DOHH2 (cell line): ENCODE measurements around the gene ALG9.
A peak's percentile ranks its signal among the peaks of the same experiment; 100 is the strongest.

Source experiments
- H3F3A ChIP-seq: fragments of 200-600 bp; sonication (generic), shearing (Covaris generic); 2 replicates; pipeline ENCODE4 v1.6.0; 2016; ENCODE audit warnings: antibody characterized with exemption, mild to moderate bottlenecking; ENCODE audit not compliant: control insufficient read depth, insufficient read depth
- H3K27ac ChIP-seq: fragments of 200-600 bp; sonication (generic); 2 replicates; pipeline ENCODE4 v1.5.1; 2014; ENCODE audit warnings: low read depth, mild to moderate bottlenecking, low read length, moderate library complexity
- H3K27me3 ChIP-seq: fragments of 200-600 bp; sonication (generic); 2 replicates; pipeline ENCODE4 v1.6.1; 2014; ENCODE audit warnings: mild to moderate bottlenecking, low read length, mixed read lengths; ENCODE audit not compliant: control insufficient read depth
- H3K36me3 ChIP-seq: fragments of 200-600 bp; sonication (generic); 2 replicates; pipeline ENCODE4 v1.6.1; 2014; ENCODE audit warnings: mild to moderate bottlenecking, low read length, moderate library complexity, mixed read lengths; ENCODE audit not compliant: control insufficient read depth
- H3K4me1 ChIP-seq: fragments of 200-600 bp; sonication (generic); 2 replicates; pipeline ENCODE4 v1.6.1; 2014; ENCODE audit warnings: mild to moderate bottlenecking, low read length, mixed read lengths; ENCODE audit not compliant: control insufficient read depth
- H3K4me2 ChIP-seq: fragments of 200-600 bp; sonication (generic); 2 replicates; pipeline ENCODE4 v1.6.0; 2014; ENCODE audit warnings: mild to moderate bottlenecking, low read length, moderate library complexity
- H3K4me3 ChIP-seq: fragments of 200-600 bp; sonication (generic); 2 replicates; pipeline ENCODE4 v1.5.1; 2014; ENCODE audit warnings: mild to moderate bottlenecking, low read length, mixed read lengths
- H3K79me2 ChIP-seq: fragments of 200-600 bp; sonication (generic); 2 replicates; pipeline ENCODE4 v1.6.1; 2014; ENCODE audit warnings: mild to moderate bottlenecking, low read length, mixed read lengths; ENCODE audit not compliant: control insufficient read depth
- H3K9me2 ChIP-seq: fragments of 200-600 bp; sonication (generic); replicated peaks from 2 replicates; pipeline ENCODE4 v1.6.1; 2014; ENCODE audit warnings: mild to moderate bottlenecking, low read length, mixed read lengths; ENCODE audit not compliant: control insufficient read depth
- H3K9me3 ChIP-seq: fragments of 200-600 bp; sonication (generic); 2 replicates; pipeline ENCODE4 v1.6.1; 2014; ENCODE audit warnings: antibody characterized with exemption, low read length, mixed read lengths; ENCODE audit not compliant: control insufficient read depth, insufficient read depth
- H4K20me1 ChIP-seq: fragments of 200-600 bp; sonication (generic); 2 replicates; pipeline ENCODE4 v1.6.0; 2014; ENCODE audit warnings: low read depth, mild to moderate bottlenecking, antibody characterized with exemption, low read length, moderate library complexity; ENCODE audit not compliant: control insufficient read depth, insufficient read depth
- EZH2phosphoT487 ChIP-seq: fragments of 200-600 bp; sonication (generic); IDR thresholded peaks from 2 replicates; pipeline ENCODE4 v1.6.1; 2017; ENCODE audit warnings: borderline replicate concordance, mild to moderate bottlenecking, antibody characterized with exemption, low read length, moderate library complexity, mixed read lengths
- TF ChIP-seq, protein P1 (sequence below): fragments of 200-600 bp; sonication (generic); IDR thresholded peaks from one replicate; pipeline ENCODE4 v1.5.1; 2014; ENCODE audit warnings: antibody characterized with exemption, mild to moderate bottlenecking, low read depth, low read length; ENCODE audit not compliant: poor library complexity, severe bottlenecking

The ALG9 gene, protein sequence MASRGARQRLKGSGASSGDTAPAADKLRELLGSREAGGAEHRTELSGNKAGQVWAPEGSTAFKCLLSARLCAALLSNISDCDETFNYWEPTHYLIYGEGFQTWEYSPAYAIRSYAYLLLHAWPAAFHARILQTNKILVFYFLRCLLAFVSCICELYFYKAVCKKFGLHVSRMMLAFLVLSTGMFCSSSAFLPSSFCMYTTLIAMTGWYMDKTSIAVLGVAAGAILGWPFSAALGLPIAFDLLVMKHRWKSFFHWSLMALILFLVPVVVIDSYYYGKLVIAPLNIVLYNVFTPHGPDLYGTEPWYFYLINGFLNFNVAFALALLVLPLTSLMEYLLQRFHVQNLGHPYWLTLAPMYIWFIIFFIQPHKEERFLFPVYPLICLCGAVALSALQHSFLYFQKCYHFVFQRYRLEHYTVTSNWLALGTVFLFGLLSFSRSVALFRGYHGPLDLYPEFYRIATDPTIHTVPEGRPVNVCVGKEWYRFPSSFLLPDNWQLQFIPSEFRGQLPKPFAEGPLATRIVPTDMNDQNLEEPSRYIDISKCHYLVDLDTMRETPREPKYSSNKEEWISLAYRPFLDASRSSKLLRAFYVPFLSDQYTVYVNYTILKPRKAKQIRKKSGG

DNA sequence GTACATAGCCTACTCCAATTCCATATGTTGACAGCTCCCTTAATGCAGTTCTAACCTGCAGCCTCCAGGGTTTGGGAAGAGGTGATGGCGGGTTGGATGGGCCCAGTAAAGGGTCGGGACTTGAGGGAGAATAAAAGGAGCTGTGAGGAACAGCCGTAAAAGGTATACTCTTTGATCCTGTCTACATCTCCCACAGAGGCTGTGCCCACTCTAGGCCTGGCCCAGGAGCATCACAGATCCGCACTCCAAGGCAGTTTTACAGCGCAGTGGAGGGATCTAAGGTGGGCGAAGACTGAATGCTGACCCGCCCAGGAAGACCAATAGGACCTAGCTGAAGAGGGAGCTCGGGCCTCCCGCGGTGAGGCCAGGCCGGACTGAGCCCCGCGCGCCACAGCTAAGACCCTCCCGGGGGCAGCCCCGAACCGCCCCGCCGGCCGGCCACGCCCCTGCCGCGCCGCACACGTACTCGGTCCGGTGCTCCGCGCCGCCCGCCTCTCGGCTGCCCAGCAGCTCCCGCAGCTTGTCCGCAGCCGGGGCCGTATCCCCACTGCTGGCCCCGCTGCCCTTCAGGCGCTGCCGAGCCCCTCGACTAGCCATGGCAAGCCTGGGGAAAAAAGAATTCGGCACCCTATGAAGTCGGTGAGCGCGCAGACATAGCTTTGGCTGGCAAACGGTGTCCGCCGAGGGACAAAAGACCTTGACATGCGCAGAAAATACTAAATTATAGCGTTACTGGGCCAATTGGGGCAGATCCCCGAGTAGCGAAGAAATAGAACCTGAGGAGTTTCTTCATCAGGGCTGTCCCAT lies at the start of gene ALG9:
ALG9 (minus strand) TSS at position 696 of the 807 bp plus-strand sequence; CDS start at position 597, 99 bp downstream.
- H3F3A ChIP-seq = peaks cover 8% of the 10 kb centered on the region
- H3K36me3 ChIP-seq = peaks cover 40% of the 10 kb centered on the region
- H4K20me1 ChIP-seq = no peaks in the 10 kb centered on the region
- no peak for TF ChIP-seq EZH2phosphoT487
- TF ChIP-seq, protein P1, sequence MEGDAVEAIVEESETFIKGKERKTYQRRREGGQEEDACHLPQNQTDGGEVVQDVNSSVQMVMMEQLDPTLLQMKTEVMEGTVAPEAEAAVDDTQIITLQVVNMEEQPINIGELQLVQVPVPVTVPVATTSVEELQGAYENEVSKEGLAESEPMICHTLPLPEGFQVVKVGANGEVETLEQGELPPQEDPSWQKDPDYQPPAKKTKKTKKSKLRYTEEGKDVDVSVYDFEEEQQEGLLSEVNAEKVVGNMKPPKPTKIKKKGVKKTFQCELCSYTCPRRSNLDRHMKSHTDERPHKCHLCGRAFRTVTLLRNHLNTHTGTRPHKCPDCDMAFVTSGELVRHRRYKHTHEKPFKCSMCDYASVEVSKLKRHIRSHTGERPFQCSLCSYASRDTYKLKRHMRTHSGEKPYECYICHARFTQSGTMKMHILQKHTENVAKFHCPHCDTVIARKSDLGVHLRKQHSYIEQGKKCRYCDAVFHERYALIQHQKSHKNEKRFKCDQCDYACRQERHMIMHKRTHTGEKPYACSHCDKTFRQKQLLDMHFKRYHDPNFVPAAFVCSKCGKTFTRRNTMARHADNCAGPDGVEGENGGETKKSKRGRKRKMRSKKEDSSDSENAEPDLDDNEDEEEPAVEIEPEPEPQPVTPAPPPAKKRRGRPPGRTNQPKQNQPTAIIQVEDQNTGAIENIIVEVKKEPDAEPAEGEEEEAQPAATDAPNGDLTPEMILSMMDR = peak; percentile 24
- peak within 1 kb of the TSS; percentile 95 for H3K4me3 ChIP-seq
- peak within 1 kb of the TSS; percentile 40 for H3K27ac ChIP-seq
- peak within 1 kb of the TSS; percentile 79 for H3K4me2 ChIP-seq
- H3K9me3 ChIP-seq = no peaks in the 10 kb centered on the region
- H3K27me3 ChIP-seq = no peaks in the 10 kb centered on the region
- H3K4me1 ChIP-seq = peaks cover 14% of the 10 kb centered on the region
- peaks cover 19% of the 10 kb centered on the region for H3K79me2 ChIP-seq
- no peaks in the 10 kb centered on the region for H3K9me2 ChIP-seq

DNA sequence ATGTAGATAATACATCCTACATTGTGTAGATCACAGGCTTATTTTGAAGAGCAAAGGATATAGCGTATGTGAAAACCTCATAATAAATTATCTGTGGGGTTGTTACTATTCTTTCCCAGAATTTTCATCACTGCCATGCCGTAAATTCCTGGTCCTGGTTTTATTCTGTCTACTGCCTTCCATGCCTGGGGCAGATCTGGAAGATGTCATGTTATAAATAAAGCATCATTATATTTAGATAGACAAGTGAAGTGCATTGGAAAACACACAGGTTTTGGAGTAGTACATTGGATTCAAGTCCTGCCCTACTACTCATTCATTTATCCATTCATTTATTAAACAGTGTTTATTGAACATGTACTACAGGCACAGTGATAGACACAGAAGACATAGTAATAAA lies 49.5 kb upstream of the ALG9 start:
- H3K4me2 ChIP-seq = no peak overlapping the region

DNA sequence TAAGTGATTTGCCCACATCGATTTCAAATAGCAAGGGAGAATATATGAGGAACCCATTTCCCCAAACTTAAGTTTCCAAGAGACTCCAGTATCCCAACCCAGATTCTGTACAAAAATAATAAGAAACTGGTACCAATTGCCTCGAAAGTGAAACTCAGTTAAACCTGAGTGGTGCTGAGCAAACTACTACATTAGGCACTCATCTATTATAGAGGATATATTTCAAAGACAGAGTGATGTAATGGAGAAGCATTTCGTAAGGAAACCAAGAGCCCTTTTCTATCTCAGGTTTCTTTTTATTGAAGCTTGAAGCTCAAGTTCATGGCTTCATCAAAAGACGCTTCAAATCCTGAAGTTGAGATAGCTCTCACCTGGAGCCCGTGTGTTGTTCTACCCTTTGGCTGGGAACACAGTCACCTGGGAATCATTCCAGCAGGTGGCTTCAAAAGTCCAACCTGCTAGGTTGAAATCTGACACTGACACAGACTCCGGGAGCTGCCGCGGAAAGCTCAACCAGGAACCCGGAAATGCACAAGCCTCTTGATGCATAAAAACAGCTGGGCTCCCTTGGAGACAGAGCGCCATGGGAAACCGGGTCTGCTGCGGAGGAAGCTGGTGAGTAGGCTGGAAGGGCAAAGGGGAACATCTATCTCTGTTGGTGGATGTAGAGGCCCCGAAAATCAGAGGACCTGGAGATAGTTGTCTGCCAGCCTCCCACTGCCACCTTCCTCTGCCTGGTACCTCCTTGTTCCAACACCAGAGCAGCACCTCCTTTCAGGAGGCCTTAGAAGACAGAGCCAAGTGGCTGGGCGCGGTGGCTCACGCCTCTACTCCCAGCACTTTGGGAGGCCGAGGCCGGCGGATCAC lies 47.2 kb upstream of the ALG9 start, which contains the start of gene C11orf52:
C11orf52 (plus strand) TSS at position 524 of the 867 bp plus-strand sequence; CDS start at position 584, 60 bp downstream.
- Histone ChIP-seq H3K36me3 (no peaks in the 10 kb centered on the region), H3K9me3 (no peaks in the 10 kb centered on the region), H3K4me3 (no peak within 1 kb of the TSS), H3K4me1 (no peaks in the 10 kb centered on the region), H3K4me2 (no peak within 1 kb of the TSS), H3K27me3 (peaks cover 25% of the 10 kb centered on the region), H3K79me2 (no peaks in the 10 kb centered on the region), H4K20me1 (no peaks in the 10 kb centered on the region), H3K9me2 (no peaks in the 10 kb centered on the region), H3K27ac (no peak within 1 kb of the TSS), H3F3A (no peaks in the 10 kb centered on the region)
- TF ChIP-seq EZH2phosphoT487 = no peak
- TF ChIP-seq, protein P1 = no peak

More for the DNA sequence above, 49.5 kb upstream of the ALG9 start:
- Histone ChIP-seq H3K9me3 (no peaks in the 10 kb centered on the region), H3K36me3 (no peaks in the 10 kb centered on the region), H3K27ac (no peak overlapping the region), H3K27me3 (peaks cover 10% of the 10 kb centered on the region), H4K20me1 (no peaks in the 10 kb centered on the region), H3K4me1 (peaks cover under 1% of the 10 kb centered on the region), H3F3A (no peaks in the 10 kb centered on the region), H3K9me2 (no peaks in the 10 kb centered on the region), H3K79me2 (no peaks in the 10 kb centered on the region), H3K4me3 (no peak overlapping the region)
- TF ChIP-seq, protein P1 = no peak
- no peak for TF ChIP-seq EZH2phosphoT487
